H9 (cell line): Measurements from ENCODE around the gene NUP210. TPM values are rescaled to one million over a fixed set of nuclear protein-coding genes. Genes with fewer than 3 reads are reported as not detected.
A peak's percentile ranks its signal among the peaks of the same experiment; 100 is the strongest.

Source experiments
- DNase-seq: peaks from one replicate; pipeline ENCODE4 v3.0.0-alpha.2; 2017
- H2AFZ ChIP-seq: one replicate; pipeline ENCODE4 v1.6.1; 2013; ENCODE audit warnings: mild to moderate bottlenecking, low read length, control low read depth, moderate library complexity
- H2AK5ac ChIP-seq: 2 replicates; pipeline ENCODE4 v1.6.1; 2013; ENCODE audit warnings: low read length, control low read depth, mixed read lengths; ENCODE audit not compliant: insufficient read length
- H2BK120ac ChIP-seq: one replicate; pipeline ENCODE4 v1.6.1; 2013; ENCODE audit warnings: low read depth, mild to moderate bottlenecking, low read length, control low read depth, inconsistent platforms; ENCODE audit not compliant: poor library complexity, severe bottlenecking
- H2BK12ac ChIP-seq: 2 replicates; pipeline ENCODE4 v1.6.1; 2013; ENCODE audit warnings: low read length, control low read depth, mixed read lengths, low read depth; ENCODE audit not compliant: insufficient read length
- H2BK15ac ChIP-seq: 2 replicates; pipeline ENCODE4 v1.6.1; 2013; ENCODE audit warnings: low read depth, low read length, control low read depth
- H2BK20ac ChIP-seq: one replicate; pipeline ENCODE4 v1.6.1; 2013; ENCODE audit warnings: low read depth, mild to moderate bottlenecking, low read length, control low read depth, inconsistent platforms; ENCODE audit not compliant: poor library complexity, severe bottlenecking
- H2BK5ac ChIP-seq: 2 replicates; pipeline ENCODE4 v1.6.1; 2013; ENCODE audit warnings: low read length, control low read depth, mixed read lengths; ENCODE audit not compliant: insufficient read length
- H3K14ac ChIP-seq: 2 replicates; pipeline ENCODE4 v1.6.1; 2013; ENCODE audit warnings: low read length, control low read depth; ENCODE audit not compliant: insufficient read depth
- H3K18ac ChIP-seq: 2 replicates; pipeline ENCODE4 v1.6.1; 2013; ENCODE audit warnings: low read depth, mild to moderate bottlenecking, mixed read lengths, low read length, control low read depth; ENCODE audit not compliant: insufficient read length
- H3K23ac ChIP-seq: 2 replicates; pipeline ENCODE4 v1.6.1; 2013; ENCODE audit warnings: low read length, control low read depth, mixed read lengths, low read depth; ENCODE audit not compliant: insufficient read length
- H3K23me2 ChIP-seq: 2 replicates; pipeline ENCODE4 v1.6.1; 2013; ENCODE audit warnings: low read depth, mild to moderate bottlenecking, mixed read lengths, low read length, control low read depth; ENCODE audit not compliant: insufficient read length, poor library complexity, severe bottlenecking
- H3K27ac ChIP-seq: 2 replicates; pipeline ENCODE4 v1.5.1; 2013; ENCODE audit warnings: low read length, control low read depth, mixed read lengths, low read depth; ENCODE audit not compliant: insufficient read length
- H3K27me3 ChIP-seq: 2 replicates; pipeline ENCODE4 v1.6.1; 2013; ENCODE audit warnings: low read length, control low read depth, inconsistent platforms; ENCODE audit not compliant: insufficient read depth
- H3K4ac ChIP-seq: 2 replicates; pipeline ENCODE4 v1.6.1; 2013; ENCODE audit warnings: low read depth, mild to moderate bottlenecking, control low read depth, inconsistent platforms, low read length, moderate library complexity
- H3K4me1 ChIP-seq: 2 replicates; pipeline ENCODE4 v1.6.1; 2013; ENCODE audit warnings: low read length, control low read depth, inconsistent platforms; ENCODE audit not compliant: insufficient read depth
- H3K4me2 ChIP-seq: 2 replicates; pipeline ENCODE4 v1.6.1; 2013; ENCODE audit warnings: low read length, control low read depth, mixed read lengths; ENCODE audit not compliant: insufficient read length, insufficient read depth
- H3K56ac ChIP-seq: 2 replicates; pipeline ENCODE4 v1.6.1; 2013; ENCODE audit warnings: low read depth, mild to moderate bottlenecking, mixed read lengths, low read length, control low read depth; ENCODE audit not compliant: insufficient read length
- H3K79me1 ChIP-seq: 2 replicates; pipeline ENCODE4 v1.6.1; 2013; ENCODE audit warnings: low read depth, mild to moderate bottlenecking, moderate library complexity, low read length, control low read depth, inconsistent platforms; ENCODE audit not compliant: insufficient read depth, poor library complexity, severe bottlenecking
- H3K79me2 ChIP-seq: 2 replicates; pipeline ENCODE4 v1.6.1; 2013; ENCODE audit warnings: low read length, control low read depth, inconsistent platforms; ENCODE audit not compliant: insufficient read depth
- H3K9ac ChIP-seq: 2 replicates; pipeline ENCODE4 v1.6.1; 2013; ENCODE audit warnings: low read length, control low read depth, mixed read lengths; ENCODE audit not compliant: insufficient read length; ENCODE audit errors: extremely low read depth
- H3K9me3 ChIP-seq: one replicate; pipeline ENCODE4 v1.6.1; 2013; ENCODE audit warnings: low read depth, low read length, inconsistent platforms; ENCODE audit not compliant: control insufficient read depth
- H3T11ph ChIP-seq: one replicate; pipeline ENCODE4 v1.6.1; 2013; ENCODE audit warnings: mild to moderate bottlenecking, low read length, control low read depth, inconsistent platforms
- H4K20me1 ChIP-seq: one replicate; pipeline ENCODE4 v1.6.1; 2013; ENCODE audit not compliant: control insufficient read depth, insufficient read length, insufficient read depth
- H4K5ac ChIP-seq: 2 replicates; pipeline ENCODE4 v1.6.1; 2013; ENCODE audit warnings: low read depth, mild to moderate bottlenecking, mixed read lengths, low read length, control low read depth; ENCODE audit not compliant: insufficient read length
- H4K8ac ChIP-seq: replicated peaks from 2 replicates; pipeline ENCODE4 v1.6.1; 2013; ENCODE audit warnings: low read length, control low read depth, mixed read lengths, low read depth; ENCODE audit not compliant: insufficient read length
- H4K91ac ChIP-seq: 2 replicates; pipeline ENCODE4 v1.6.1; 2013; ENCODE audit warnings: low read depth, mild to moderate bottlenecking, moderate library complexity, mixed read lengths, low read length, control low read depth; ENCODE audit not compliant: insufficient read length
- H3K27ac Mint-ChIP-seq, 3 experiments: 2 replicates in 2 of 3; 3 replicates in 1 of 3; pipeline ENCODE4 v1.8.0; 2020 to 2021; ENCODE audit warnings: mixed read lengths in 3 of 3, mild to moderate bottlenecking in 1 of 3, moderate library complexity in 1 of 3
- H3K27me3 Mint-ChIP-seq: 2 replicates; pipeline ENCODE4 v1.8.0; 2021; ENCODE audit warnings: low read depth, mild to moderate bottlenecking, moderate library complexity, mixed read lengths
- H3K36me3 Mint-ChIP-seq, 3 experiments: 2 replicates in 2 of 3; 3 replicates in 1 of 3; pipeline ENCODE4 v1.8.0; 2020 to 2021; ENCODE audit warnings: low read depth in 3 of 3, mixed read lengths in 3 of 3; ENCODE audit not compliant: insufficient read depth in 1 of 3
- H3K4me1 Mint-ChIP-seq, 2 experiments: 2 replicates each; pipeline ENCODE4 v1.8.0; 2020; ENCODE audit warnings: mixed read lengths in 2 of 2
- H3K4me3 Mint-ChIP-seq, 2 experiments: 2 replicates in 1 of 2; 3 replicates in 1 of 2; pipeline ENCODE4 v1.8.0; 2020 to 2021; ENCODE audit warnings: mild to moderate bottlenecking in 2 of 2, mixed read lengths in 2 of 2, moderate library complexity in 1 of 2
- H3K9me3 Mint-ChIP-seq, 2 experiments: 2 replicates in 1 of 2; 3 replicates in 1 of 2; pipeline ENCODE4 v1.8.0; 2020; ENCODE audit warnings: mild to moderate bottlenecking in 2 of 2, mixed read lengths in 2 of 2, moderate library complexity in 1 of 2
- CTCF ChIP-seq: fragments of 200-600 bp; sonication (generic); conservative IDR thresholded peaks from 3 replicates; pipeline ENCODE4 v1.8.0; 2021; ENCODE audit warnings: antibody characterized with exemption, mild to moderate bottlenecking
- whole genome bisulfite sequencing: extraction: QIAGEN DNeasy Blood & Tissue Kit; methylation state at CpG from one replicate; pipeline ENCODE4 v1.1.7; 2013; ENCODE audit warnings: missing lambda C conversion rate, low lambda C conversion rate, mixed read lengths; ENCODE audit not compliant: insufficient read length; ENCODE audit errors: extremely low coverage; 5-methylcytosine and 5-hydroxymethylcytosine counted together
- total RNA-seq: library from RNA; stranded (reverse); gene quantifications from 2 replicates; pipeline ENCODE4 v1.2.1, GENCODE V29; 2021

Gene NUP210
- total RNA-seq, 1 experiment from 2014 or later: 48.8 TPM

GRCh38 chr3:13305623-13306022, 114.5 kb downstream of the NUP210 start:
- no peak overlapping the region for H2BK5ac ChIP-seq
- Mint-ChIP-seq H3K27me3 (peaks cover 3% of the 10 kb centered on the region), H3K4me3 (no peak overlapping the region), H3K36me3 (no peaks in the 10 kb centered on the region), H3K9me3 (no peaks in the 10 kb centered on the region; a peak in 1 of 5 replicates), H3K27ac (peak overlapping the region in 1 of 3 experiments; percentile 31; a peak in 1 of 7 replicates), H3K4me1 (peaks cover 13 to 25% of the 10 kb centered on the region in 2 experiments)
- H2BK15ac ChIP-seq: no peak overlapping the region
- H3K4me2 ChIP-seq: no peak overlapping the region
- no peak overlapping the region for H2AK5ac ChIP-seq
- no peaks in the 10 kb centered on the region for H3K79me1 ChIP-seq
- peaks cover 4% of the 10 kb centered on the region for H3K23me2 ChIP-seq
- H4K91ac ChIP-seq: no peak overlapping the region
- no peaks in the 10 kb centered on the region for H3K79me2 ChIP-seq
- TF ChIP-seq CTCF: no peak
- H3K18ac ChIP-seq: no peak overlapping the region
- no peak overlapping the region for H2AFZ ChIP-seq
- DNase-seq: no peak
- H2BK120ac ChIP-seq: no peak overlapping the region
- no peak overlapping the region for H3K9ac ChIP-seq
- WGBS: no CpG with 5 or more reads among the region's 4 CpGs
- H4K8ac ChIP-seq: no peak overlapping the region
- no peak overlapping the region for H3K27ac ChIP-seq
- no peak overlapping the region for H2BK20ac ChIP-seq
- H3K23ac ChIP-seq: no peak overlapping the region
- no peak overlapping the region for H3K4ac ChIP-seq
- H3K9me3 ChIP-seq: no peaks in the 10 kb centered on the region
- H3T11ph ChIP-seq: no peak overlapping the region
- H4K5ac ChIP-seq: no peak overlapping the region
- H3K4me1 ChIP-seq: no peaks in the 10 kb centered on the region
- no peaks in the 10 kb centered on the region for H4K20me1 ChIP-seq
- no peak overlapping the region for H3K56ac ChIP-seq
- no peak overlapping the region for H2BK12ac ChIP-seq
- H3K27me3 ChIP-seq: no peaks in the 10 kb centered on the region
- H3K14ac ChIP-seq: no peak overlapping the region
